Measurements from ENCODE around the gene FBXO24. TPM values are rescaled to one million over a fixed set of nuclear protein-coding genes. Genes with fewer than 3 reads are reported as not detected.

FBXO24 gene
- total RNA-seq, 1 donor from 2014 or later = 0.52 TPM

GRCh38 chr7:100602889-100603725, 17.0 kb downstream of the FBXO24 start:
- Mint-ChIP-seq H3K4me1 (ENCODE audit: low read depth, unreplicated experiment) (peaks cover 7% of the 10 kb centered on the region), H3K27me3 (ENCODE audit: low read depth, unreplicated experiment) (peaks cover 9% of the 10 kb centered on the region), H3K36me3 (ENCODE audit: low read depth, unreplicated experiment) (peaks cover 6% of the 10 kb centered on the region), H3K4me3 (ENCODE audit: unreplicated experiment) (peak overlapping the region; percentile 80), H3K9me3 (ENCODE audit: unreplicated experiment) (no peaks in the 10 kb centered on the region), H3K27ac (ENCODE audit: unreplicated experiment) (no peak overlapping the region)
- peaks cover 3% of the 10 kb centered on the region for H3K36me3 ChIP-seq (ENCODE audit: insufficient read depth, low read length)
- peak overlapping the region; percentile 63 for H3K27ac ChIP-seq (ENCODE audit: low read depth, low read length)
- H3K4me2 ChIP-seq (ENCODE audit: low read length) = peak overlapping the region; percentile 97
- peak overlapping the region; percentile 77 for H2AFZ ChIP-seq (ENCODE audit: low read depth, low read length)
- H3K4me1 ChIP-seq (ENCODE audit: insufficient read depth, low read length) = peaks cover 36% of the 10 kb centered on the region
- H3K79me2 ChIP-seq (ENCODE audit: insufficient read depth, low read length) = peaks cover 6% of the 10 kb centered on the region
- DNase-seq (ENCODE audit: low read depth) (peak; percentile 76), FAIRE-seq (no peak)
- peak overlapping the region; percentile 81 for H3K9ac ChIP-seq (ENCODE audit: low read length)
- TF ChIP-seq EZH2 (IDR thresholded peaks at IDR 0.05; ENCODE audit: insufficient read depth, low read length) = no peak
- no peak for TF ChIP-seq CTCF (IDR thresholded peaks at IDR 0.05; ENCODE audit: insufficient read depth, low read depth, low read length)
- H3K27me3 ChIP-seq (ENCODE audit: insufficient read depth, low read length) = no peaks in the 10 kb centered on the region
- peaks cover 9% of the 10 kb centered on the region for H4K20me1 ChIP-seq (ENCODE audit: insufficient read depth, low read length)
- H3K9me3 ChIP-seq (ENCODE audit: insufficient read depth, low read depth, low read length) = no peaks in the 10 kb centered on the region
- peak overlapping the region; percentile 66 for H3K4me3 ChIP-seq (ENCODE audit: insufficient read depth, low read depth, low read length)

DNA sequence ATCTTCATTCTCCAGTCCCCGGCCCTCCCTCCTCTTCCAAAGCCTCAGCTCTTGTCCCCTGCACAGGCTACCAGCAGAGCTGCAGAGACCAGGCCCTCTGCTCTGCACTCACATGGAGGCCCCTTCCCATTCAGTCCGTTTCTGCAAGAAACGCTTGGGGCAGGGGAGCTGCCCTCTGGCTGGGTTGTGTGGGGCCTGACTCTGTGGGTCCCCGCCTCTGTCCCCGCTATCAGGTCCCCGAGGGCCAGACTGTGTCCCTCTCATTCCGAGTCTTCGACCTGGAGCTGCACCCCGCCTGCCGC, 17.5 kb downstream of the FBXO24 start:
- peak overlapping the region; percentile 34 for H3K27ac Mint-ChIP-seq (ENCODE audit: unreplicated experiment)
- H3K27me3 ChIP-seq (ENCODE audit: insufficient read depth, low read length) = no peaks in the 10 kb centered on the region
- peak overlapping the region; percentile 97 for H3K4me2 ChIP-seq (ENCODE audit: low read length)
- TF ChIP-seq CTCF (IDR thresholded peaks at IDR 0.05; ENCODE audit: insufficient read depth, low read depth, low read length) (no peak), EZH2 (IDR thresholded peaks at IDR 0.05; ENCODE audit: insufficient read depth, low read length) (no peak)
- no peaks in the 10 kb centered on the region for H3K9me3 Mint-ChIP-seq (ENCODE audit: unreplicated experiment)
- peaks cover 6% of the 10 kb centered on the region for H3K79me2 ChIP-seq (ENCODE audit: insufficient read depth, low read length)
- peaks cover 9% of the 10 kb centered on the region for H3K27me3 Mint-ChIP-seq (ENCODE audit: low read depth, unreplicated experiment)
- peaks cover 4% of the 10 kb centered on the region for H3K4me1 Mint-ChIP-seq (ENCODE audit: low read depth, unreplicated experiment)
- DNase-seq (ENCODE audit: low read depth) = no peak
- peaks cover 4% of the 10 kb centered on the region for H3K36me3 ChIP-seq (ENCODE audit: insufficient read depth, low read length)
- FAIRE-seq = no peak
- H3K4me1 ChIP-seq (ENCODE audit: insufficient read depth, low read length) = peaks cover 36% of the 10 kb centered on the region
- peak overlapping the region; percentile 62 for H3K27ac ChIP-seq (ENCODE audit: low read depth, low read length)
- peaks cover 9% of the 10 kb centered on the region for H4K20me1 ChIP-seq (ENCODE audit: insufficient read depth, low read length)
- peak overlapping the region; percentile 81 for H3K9ac ChIP-seq (ENCODE audit: low read length)
- H3K4me3 ChIP-seq (ENCODE audit: insufficient read depth, low read depth, low read length) = peak overlapping the region; percentile 64
- no peaks in the 10 kb centered on the region for H3K9me3 ChIP-seq (ENCODE audit: insufficient read depth, low read depth, low read length)
- peak overlapping the region; percentile 77 for H2AFZ ChIP-seq (ENCODE audit: low read depth, low read length)
- peaks cover 6% of the 10 kb centered on the region for H3K36me3 Mint-ChIP-seq (ENCODE audit: low read depth, unreplicated experiment)
- H3K4me3 Mint-ChIP-seq (ENCODE audit: unreplicated experiment) = peak overlapping the region; percentile 80
